GM23338 (cell line): ENCODE data around the gene KCNAB1.

Experiments
- CREB1 ChIP-seq: fragments of 250-450 bp; sonication (Bioruptor Pico); IDR thresholded peaks from 2 replicates; pipeline ENCODE4 v1.5.0; 2020; ENCODE audit warnings: low read depth, mild to moderate bottlenecking, moderate library complexity
- ETS1 ChIP-seq: IDR thresholded peaks from 2 replicates; pipeline ENCODE4 v1.6.1; 2016; ENCODE audit warnings: antibody characterized with exemption
- EZH2 ChIP-seq: fragments of 200-600 bp; sonication (generic); IDR thresholded peaks from one replicate; pipeline ENCODE4 v1.8.0; 2017; ENCODE audit warnings: antibody characterized with exemption, mild to moderate bottlenecking, low read depth; ENCODE audit not compliant: unreplicated experiment
- EZH2phosphoT487 ChIP-seq: fragments of 200-600 bp; sonication (generic); IDR thresholded peaks from one replicate; pipeline ENCODE4 v1.8.1; 2018; ENCODE audit warnings: antibody characterized with exemption; ENCODE audit not compliant: unreplicated experiment
- JUNB ChIP-seq: IDR thresholded peaks from one replicate; pipeline ENCODE4 v1.6.1; 2016; ENCODE audit warnings: antibody characterized with exemption; ENCODE audit not compliant: unreplicated experiment
- NANOG ChIP-seq: IDR thresholded peaks from 2 replicates; pipeline ENCODE4 v1.6.1; 2016; ENCODE audit warnings: antibody characterized with exemption, borderline replicate concordance
- POLR2AphosphoS5 ChIP-seq: IDR thresholded peaks from 2 replicates; pipeline ENCODE4 v1.6.1; 2016; ENCODE audit warnings: antibody characterized with exemption, low read depth
- REST ChIP-seq: IDR thresholded peaks from one replicate; pipeline ENCODE4 v1.6.1; 2018; ENCODE audit warnings: antibody characterized with exemption; ENCODE audit not compliant: unreplicated experiment
- STAT1 ChIP-seq: IDR thresholded peaks from one replicate; pipeline ENCODE4 v1.6.1; 2016; ENCODE audit warnings: antibody characterized with exemption; ENCODE audit not compliant: unreplicated experiment
- ZNF114 ChIP-seq: fragments of 250-450 bp; sonication (Bioruptor Pico); IDR thresholded peaks from 2 replicates; pipeline ENCODE4 v1.5.0; 2020; ENCODE audit warnings: mild to moderate bottlenecking, moderate library complexity
- ZNF331 ChIP-seq: fragments of 250-450 bp; sonication (Bioruptor Pico); IDR thresholded peaks from 2 replicates; pipeline ENCODE4 v1.5.0; 2020; ENCODE audit warnings: low read depth, mild to moderate bottlenecking, moderate library complexity
- ZNF462 ChIP-seq: fragments of 250-450 bp; sonication (Bioruptor Pico); IDR thresholded peaks from 2 replicates; pipeline ENCODE4 v1.5.0; 2020; ENCODE audit warnings: mild to moderate bottlenecking, moderate library complexity
- TF ChIP-seq, protein P1 (sequence below), 2 experiments: fragments of 200-600 bp in 1 of 2; sonication (generic) in 1 of 2; conservative IDR thresholded peaks; 2 replicates each; pipeline versions ENCODE4 v1.5.1 to v1.6.1; 2016 to 2017; ENCODE audit warnings: antibody characterized with exemption in 2 of 2, low read depth in 2 of 2, mild to moderate bottlenecking in 2 of 2, moderate library complexity in 1 of 2

DNA sequence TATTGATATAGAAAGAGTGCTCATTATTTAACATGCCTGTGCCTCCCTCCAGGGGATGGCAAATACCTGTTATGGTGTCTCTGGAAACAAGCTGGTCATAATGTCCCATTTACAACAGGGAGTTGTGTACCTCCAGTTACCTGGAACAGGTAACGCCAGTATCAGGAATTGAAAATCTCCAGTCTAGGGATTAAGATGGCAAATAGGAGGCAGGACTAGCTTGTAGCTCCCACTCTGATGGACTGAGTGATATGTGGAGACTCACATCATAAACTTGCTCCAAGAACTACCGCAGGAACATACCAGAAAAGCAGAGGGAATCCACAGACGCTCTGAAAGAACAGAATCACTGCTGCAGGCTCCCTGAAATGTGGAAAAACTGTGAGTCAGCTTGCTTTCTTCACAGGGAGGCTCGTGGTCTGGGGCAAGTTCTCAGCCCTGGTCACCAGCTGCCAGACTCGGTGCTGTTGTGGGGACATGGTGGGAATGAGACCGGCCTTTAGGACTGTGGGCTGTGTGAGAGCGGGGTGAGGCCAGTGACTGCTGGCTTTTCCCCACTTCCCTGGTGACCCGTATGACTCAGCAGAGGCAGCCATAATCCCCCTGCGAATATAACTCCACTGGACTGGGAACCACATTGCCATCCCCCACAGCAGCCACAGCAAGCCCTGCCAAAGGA lies 97.4 kb downstream of the KCNAB1 start:
- TF ChIP-seq, protein P1, sequence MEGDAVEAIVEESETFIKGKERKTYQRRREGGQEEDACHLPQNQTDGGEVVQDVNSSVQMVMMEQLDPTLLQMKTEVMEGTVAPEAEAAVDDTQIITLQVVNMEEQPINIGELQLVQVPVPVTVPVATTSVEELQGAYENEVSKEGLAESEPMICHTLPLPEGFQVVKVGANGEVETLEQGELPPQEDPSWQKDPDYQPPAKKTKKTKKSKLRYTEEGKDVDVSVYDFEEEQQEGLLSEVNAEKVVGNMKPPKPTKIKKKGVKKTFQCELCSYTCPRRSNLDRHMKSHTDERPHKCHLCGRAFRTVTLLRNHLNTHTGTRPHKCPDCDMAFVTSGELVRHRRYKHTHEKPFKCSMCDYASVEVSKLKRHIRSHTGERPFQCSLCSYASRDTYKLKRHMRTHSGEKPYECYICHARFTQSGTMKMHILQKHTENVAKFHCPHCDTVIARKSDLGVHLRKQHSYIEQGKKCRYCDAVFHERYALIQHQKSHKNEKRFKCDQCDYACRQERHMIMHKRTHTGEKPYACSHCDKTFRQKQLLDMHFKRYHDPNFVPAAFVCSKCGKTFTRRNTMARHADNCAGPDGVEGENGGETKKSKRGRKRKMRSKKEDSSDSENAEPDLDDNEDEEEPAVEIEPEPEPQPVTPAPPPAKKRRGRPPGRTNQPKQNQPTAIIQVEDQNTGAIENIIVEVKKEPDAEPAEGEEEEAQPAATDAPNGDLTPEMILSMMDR (conservative IDR thresholded peaks at IDR 0.05; ENCODE audit: low read depth in 2 of 2), result no peak
- TF ChIP-seq EZH2 (no peak), POLR2AphosphoS5 (no peak), JUNB (no peak), REST (no peak), ETS1 (no peak), NANOG (no peak), EZH2phosphoT487 (no peak), ZNF331 (CRISPR knock-in tag) (no peak), ZNF462 (no peak), STAT1 (no peak), CREB1 (no peak), ZNF114 (no peak)
